SK-N-SH (cell line): ENCODE results near the gene POLA1.

Experiments used
- CTCF ChIP-seq: fragments of 200-600 bp; sonication (generic); IDR thresholded peaks from 2 replicates; pipeline ENCODE4 v1.6.1; 2017; ENCODE audit warnings: antibody characterized with exemption, mild to moderate bottlenecking, moderate library complexity
- POLR2AphosphoS5 ChIP-seq: IDR thresholded peaks from 2 replicates; pipeline ENCODE4 v1.6.1; 2012; ENCODE audit warnings: low read depth, low read length
- RAD21 ChIP-seq: IDR thresholded peaks from 2 replicates; pipeline ENCODE4 v1.6.1; 2012; ENCODE audit warnings: mild to moderate bottlenecking, low read length
- REST ChIP-seq: IDR thresholded peaks from 2 replicates; pipeline ENCODE4 v1.6.1; 2012; ENCODE audit warnings: mild to moderate bottlenecking, low read depth, low read length, moderate library complexity
- RFX5 ChIP-seq: IDR thresholded peaks from 2 replicates; pipeline ENCODE4 v1.6.1; 2012; ENCODE audit warnings: mild to moderate bottlenecking, improper control_type of control experiment, low read length
- USF2 ChIP-seq: fragments of 150-350 bp; IDR thresholded peaks from 2 replicates; pipeline ENCODE4 v1.6.1; 2017; ENCODE audit warnings: antibody characterized with exemption, low read length, low read depth, borderline replicate concordance
- YY1 ChIP-seq: IDR thresholded peaks from 2 replicates; pipeline ENCODE4 v1.4.0; 2012; ENCODE audit warnings: low read depth, mild to moderate bottlenecking

GRCh38 chrX:24851289-24851688 is 157.6 kb downstream of the POLA1 start:
- TF ChIP-seq REST (no peak), RFX5 (no peak), POLR2AphosphoS5 (no peak), RAD21 (no peak), CTCF (no peak), YY1 (no peak), USF2 (no peak)
